Natural killer cell (primary cell): ENCODE data around the gene C19orf81. TPM values are rescaled to one million over a fixed set of nuclear protein-coding genes. Genes with fewer than 3 reads are reported as not detected.
A peak's percentile ranks its signal among the peaks of the same experiment; 100 is the strongest.
"Not testable (repeated sequence)": the region's sequence is repeated elsewhere in the genome, so short reads cannot be mapped to it uniquely, and the experiment has no call there.

Experiments
- ATAC-seq, 3 donors: fragments of 150-1000 bp in 2 of 3; fragments of 200-7000 bp in 1 of 3; cut with Tn5 transposase; 1 replicate in 1 of 3; 2 replicates in 2 of 3; pipeline ENCODE4 v1.10.0; 2021; ENCODE audit warnings: mild to moderate bottlenecking in 2 of 3, moderate library complexity in 2 of 3
- DNase-seq, 2 donors: peaks; one replicate each; pipeline versions ENCODE4 v3.0.0 to v3.0.0-alpha.2; 2013 to 2021; ENCODE audit warnings: mixed read lengths in 1 of 2
- H3K27ac ChIP-seq: one replicate; pipeline ENCODE4 v1.5.1; 2013; ENCODE audit warnings: mild to moderate bottlenecking, low read length
- H3K27me3 ChIP-seq: one replicate; pipeline ENCODE4 v1.6.1; 2013; ENCODE audit warnings: low read length; ENCODE audit not compliant: control insufficient read depth, insufficient read depth
- H3K36me3 ChIP-seq: one replicate; pipeline ENCODE4 v1.6.1; 2013; ENCODE audit warnings: low read length; ENCODE audit not compliant: control insufficient read depth, insufficient read depth
- H3K4me1 ChIP-seq: one replicate; pipeline ENCODE4 v1.6.1; 2013; ENCODE audit warnings: low read length; ENCODE audit not compliant: control insufficient read depth, insufficient read depth
- H3K4me3 ChIP-seq: one replicate; pipeline ENCODE4 v1.5.1; 2013; ENCODE audit warnings: low read length
- H3K9me3 ChIP-seq: one replicate; pipeline ENCODE4 v1.6.1; 2013; ENCODE audit warnings: low read length; ENCODE audit not compliant: control insufficient read depth, insufficient read depth
- H3K27ac Mint-ChIP-seq, 2 donors: one replicate each; pipeline ENCODE4 v1.8.0; 2022; ENCODE audit warnings: mild to moderate bottlenecking in 2 of 2, mixed read lengths in 2 of 2, moderate library complexity in 1 of 2
- H3K27me3 Mint-ChIP-seq, 2 donors: one replicate each; pipeline ENCODE4 v1.8.0; 2022; ENCODE audit warnings: low read depth in 2 of 2, mixed read lengths in 2 of 2
- H3K36me3 Mint-ChIP-seq: one replicate; pipeline ENCODE4 v1.8.0; 2022; ENCODE audit warnings: mixed read lengths
- H3K4me1 Mint-ChIP-seq, 2 donors: one replicate each; pipeline ENCODE4 v1.8.0; 2022; ENCODE audit warnings: mixed read lengths in 2 of 2
- H3K4me3 Mint-ChIP-seq: one replicate; pipeline ENCODE4 v1.8.0; 2022; ENCODE audit warnings: mild to moderate bottlenecking, moderate library complexity, mixed read lengths
- H3K9me3 Mint-ChIP-seq, 2 donors: one replicate each; pipeline ENCODE4 v1.8.0; 2022; ENCODE audit warnings: mixed read lengths in 2 of 2
- WGBS: methylation state at CpG from one replicate; pipeline ENCODE4 v1.1.7; 2013; ENCODE audit warnings: missing lambda C conversion rate; ENCODE audit not compliant: insufficient coverage; 5-methylcytosine and 5-hydroxymethylcytosine counted together
- intact Hi-C: fragments of 100-400 bp; cut with micrococcal nuclease; formaldehyde crosslinking; loops from one replicate; pipeline ENCODE4 v1.14.2; 2022
- total RNA-seq, 4 donors: library from RNA; stranded (reverse); fragments of 120-200 nt in 1 of 4; gene quantifications; one replicate each; pipeline versions ENCODE4 v1.2.3 to v1.2.4, GENCODE V29; 2013 to 2022
- TF ChIP-seq, protein P1 (sequence below): fragments of 200-600 bp; IDR thresholded peaks from one replicate; pipeline ENCODE4 v1.8.0; 2022; ENCODE audit warnings: antibody characterized with exemption

Gene C19orf81
- total RNA-seq, 3 donors from 2014 or later (not counting 1 experiment from before 2014, with no cell fraction given), result not detected

DNA sequence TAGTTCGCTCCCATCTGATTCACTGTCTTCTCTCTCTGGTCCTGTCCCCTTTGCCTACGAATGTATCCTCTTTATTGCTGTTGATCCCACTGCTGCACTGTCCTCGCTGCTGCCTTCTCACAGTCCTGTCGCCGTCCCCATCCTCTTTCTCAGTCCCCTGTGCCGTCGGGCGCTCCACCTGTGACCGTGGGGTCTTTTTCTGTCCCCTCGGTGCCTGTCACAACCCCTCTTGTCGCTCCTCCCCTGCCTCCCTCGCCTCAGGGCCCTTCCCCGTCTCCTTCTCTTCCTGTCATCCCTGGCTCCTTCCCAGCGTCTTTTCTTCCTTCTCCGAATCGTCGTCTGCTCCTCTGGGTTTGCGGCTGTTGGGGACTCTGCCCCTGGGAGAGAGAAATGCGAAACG lies 41.9 kb upstream of the C19orf81 start:
- H3K27ac ChIP-seq, result no peak overlapping the region
- 76% methylated on average over 20 of the region's 20 CpGs for WGBS
- Mint-ChIP-seq H3K27ac (no peak overlapping the region), H3K4me3 (no peak overlapping the region), H3K9me3 (no peaks in the 10 kb centered on the region), H3K36me3 (no peaks in the 10 kb centered on the region), H3K4me1 (peaks cover 10 to 20% of the 10 kb centered on the region in 2 donors), H3K27me3 (peaks cover 10 to 22% of the 10 kb centered on the region in 2 donors)
- H3K27me3 ChIP-seq, result peaks cover 9% of the 10 kb centered on the region
- ATAC-seq (no peak), DNase-seq (no peak)
- no peak overlapping the region for H3K4me3 ChIP-seq
- no peaks in the 10 kb centered on the region for H3K36me3 ChIP-seq
- H3K4me1 ChIP-seq, result peaks cover 12% of the 10 kb centered on the region
- TF ChIP-seq, protein P1, sequence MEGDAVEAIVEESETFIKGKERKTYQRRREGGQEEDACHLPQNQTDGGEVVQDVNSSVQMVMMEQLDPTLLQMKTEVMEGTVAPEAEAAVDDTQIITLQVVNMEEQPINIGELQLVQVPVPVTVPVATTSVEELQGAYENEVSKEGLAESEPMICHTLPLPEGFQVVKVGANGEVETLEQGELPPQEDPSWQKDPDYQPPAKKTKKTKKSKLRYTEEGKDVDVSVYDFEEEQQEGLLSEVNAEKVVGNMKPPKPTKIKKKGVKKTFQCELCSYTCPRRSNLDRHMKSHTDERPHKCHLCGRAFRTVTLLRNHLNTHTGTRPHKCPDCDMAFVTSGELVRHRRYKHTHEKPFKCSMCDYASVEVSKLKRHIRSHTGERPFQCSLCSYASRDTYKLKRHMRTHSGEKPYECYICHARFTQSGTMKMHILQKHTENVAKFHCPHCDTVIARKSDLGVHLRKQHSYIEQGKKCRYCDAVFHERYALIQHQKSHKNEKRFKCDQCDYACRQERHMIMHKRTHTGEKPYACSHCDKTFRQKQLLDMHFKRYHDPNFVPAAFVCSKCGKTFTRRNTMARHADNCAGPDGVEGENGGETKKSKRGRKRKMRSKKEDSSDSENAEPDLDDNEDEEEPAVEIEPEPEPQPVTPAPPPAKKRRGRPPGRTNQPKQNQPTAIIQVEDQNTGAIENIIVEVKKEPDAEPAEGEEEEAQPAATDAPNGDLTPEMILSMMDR, result no peak
- peaks cover 15% of the 10 kb centered on the region for H3K9me3 ChIP-seq
- intact Hi-C loops, result no loop called here

DNA sequence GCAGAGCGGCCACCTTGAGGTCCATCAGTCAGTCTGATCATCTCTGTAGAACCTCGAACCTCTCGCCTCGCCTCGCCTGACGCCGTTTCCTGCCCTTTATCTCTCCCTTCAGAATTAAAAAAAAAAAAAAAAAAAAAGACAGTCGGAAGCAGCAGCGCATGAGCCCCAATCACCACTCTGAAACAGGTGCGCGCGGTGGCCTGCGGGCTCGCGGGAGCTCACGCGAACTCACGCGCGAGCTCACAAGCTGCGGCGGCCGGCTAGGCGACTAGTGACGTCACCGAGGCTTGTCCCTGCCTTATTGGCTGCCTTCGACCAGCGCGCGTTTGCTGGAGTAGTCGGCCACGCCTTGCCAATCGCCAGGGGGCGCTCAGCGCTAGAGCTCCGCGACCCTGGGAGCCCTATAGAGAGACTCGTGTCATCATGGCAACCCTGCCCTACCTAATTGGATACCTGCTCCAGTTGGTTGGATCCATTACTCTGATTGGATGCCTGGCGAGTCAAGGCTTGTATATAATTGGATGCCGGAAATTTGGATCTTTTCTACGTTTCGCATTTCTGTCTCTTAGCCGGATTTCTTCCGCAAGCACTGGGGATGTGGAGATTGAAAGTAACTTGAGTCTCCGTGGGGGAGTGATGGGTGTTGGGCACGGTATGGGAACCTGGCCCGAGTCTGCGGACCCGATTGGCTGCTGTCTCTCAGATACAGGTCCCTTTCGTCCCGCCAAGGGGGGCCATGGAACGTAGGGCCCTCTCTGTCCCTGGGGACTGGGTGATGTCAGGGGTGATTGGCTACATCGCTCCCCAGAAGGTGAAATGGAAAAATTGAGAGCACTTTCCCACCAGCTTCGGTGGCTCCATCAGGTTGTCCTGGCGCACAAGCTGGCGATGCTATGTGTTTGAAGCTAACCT lies 41.1 kb upstream of the C19orf81 start:
- Mint-ChIP-seq H3K9me3 (no peaks in the 10 kb centered on the region), H3K27ac (no peak overlapping the region), H3K4me3 (peak overlapping the region; percentile 7), H3K36me3 (no peaks in the 10 kb centered on the region), H3K27me3 (peaks cover 10 to 20% of the 10 kb centered on the region in 2 donors), H3K4me1 (peaks cover 10 to 20% of the 10 kb centered on the region in 2 donors)
- no peak overlapping the region for H3K27ac ChIP-seq
- H3K27me3 ChIP-seq, result peaks cover 9% of the 10 kb centered on the region
- DNase-seq, result peak; percentile 41 to 79
- no peaks in the 10 kb centered on the region for H3K36me3 ChIP-seq
- H3K9me3 ChIP-seq, result peaks cover 15% of the 10 kb centered on the region
- intact Hi-C loops, result no loop called here
- H3K4me3 ChIP-seq, result no peak overlapping the region
- WGBS, result 18% methylated on average over 55 of the region's 56 CpGs
- peaks cover 12% of the 10 kb centered on the region for H3K4me1 ChIP-seq
- ATAC-seq, result peak; percentile 63 to 83 (median 70)
- TF ChIP-seq, protein P1, result no peak

DNA sequence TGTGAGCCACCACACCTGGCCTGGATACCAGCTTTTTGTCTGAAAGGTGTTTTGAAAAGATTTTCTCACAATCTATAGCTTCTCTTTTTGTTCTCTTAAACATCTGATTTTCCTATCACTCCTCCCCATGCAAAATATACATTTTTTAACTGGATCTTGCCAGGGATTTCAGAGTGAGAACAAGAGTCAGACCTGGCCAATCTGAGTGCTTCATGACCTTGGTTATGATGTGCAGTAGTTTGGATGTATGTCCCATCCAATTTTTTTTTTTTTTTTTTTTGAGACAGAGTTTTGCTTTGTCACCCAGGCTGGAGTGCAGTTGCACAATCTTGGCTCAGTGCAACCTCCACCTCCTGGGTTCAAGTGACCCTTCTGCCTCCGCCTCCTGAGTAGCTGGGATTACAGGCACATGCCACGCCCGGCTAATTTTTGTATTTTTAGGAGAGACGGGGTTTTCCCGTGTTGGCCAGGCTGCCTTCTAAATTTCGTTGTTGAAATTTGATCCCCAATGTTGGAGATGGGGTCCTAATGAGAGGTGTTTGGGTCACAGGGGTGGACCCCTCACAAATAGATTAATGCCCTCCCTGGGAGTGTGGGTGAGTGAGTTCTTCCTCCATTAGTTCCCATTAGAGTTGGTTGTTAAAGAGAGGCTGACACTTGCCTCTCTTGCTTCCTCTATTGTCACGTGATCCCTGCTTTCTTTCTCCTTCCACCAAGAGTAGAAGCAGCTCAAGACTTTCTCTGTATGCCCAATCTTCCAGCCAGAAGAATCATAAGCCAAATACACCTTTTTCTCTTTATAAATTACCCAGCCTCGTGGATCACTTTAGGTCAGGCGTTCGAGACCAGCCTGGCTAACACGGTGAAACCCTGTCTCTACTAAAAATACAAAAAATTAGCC lies 36.5 kb upstream of the C19orf81 start:
- H3K36me3 ChIP-seq, ATAC-seq, H3K4me3 Mint-ChIP-seq, H3K36me3 Mint-ChIP-seq, H3K4me1 Mint-ChIP-seq, H3K9me3 ChIP-seq, DNase-seq, H3K27ac ChIP-seq, H3K9me3 Mint-ChIP-seq, H3K27me3 ChIP-seq, intact Hi-C loops, H3K4me1 ChIP-seq, H3K27ac Mint-ChIP-seq, H3K27me3 Mint-ChIP-seq, H3K4me3 ChIP-seq: not testable (repeated sequence)
- 82% methylated on average over 6 of the region's 11 CpGs for WGBS

DNA sequence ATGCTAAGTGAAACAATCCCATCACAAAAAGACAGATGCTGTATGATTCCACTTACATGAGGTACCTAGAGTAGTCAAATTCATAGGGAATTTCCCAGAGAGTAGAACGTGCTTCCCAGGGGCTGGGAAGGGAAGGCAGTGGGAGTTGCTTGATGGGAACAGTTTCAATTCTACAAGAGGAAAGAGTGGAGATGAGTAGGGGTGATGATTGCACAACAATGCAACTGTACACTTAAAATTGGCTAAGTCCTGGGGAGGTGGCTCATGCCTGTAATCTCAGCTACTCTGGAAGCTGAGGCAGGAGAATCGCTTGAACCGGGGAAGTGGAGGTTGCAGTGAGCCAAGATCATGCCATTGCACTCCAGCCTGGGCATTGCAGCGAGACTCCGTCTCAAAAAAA lies 30.9 kb upstream of the C19orf81 start:
- intact Hi-C loops, H3K9me3 Mint-ChIP-seq: not testable (repeated sequence)
- WGBS, result 87% methylated on average over 4 of the region's 5 CpGs

DNA sequence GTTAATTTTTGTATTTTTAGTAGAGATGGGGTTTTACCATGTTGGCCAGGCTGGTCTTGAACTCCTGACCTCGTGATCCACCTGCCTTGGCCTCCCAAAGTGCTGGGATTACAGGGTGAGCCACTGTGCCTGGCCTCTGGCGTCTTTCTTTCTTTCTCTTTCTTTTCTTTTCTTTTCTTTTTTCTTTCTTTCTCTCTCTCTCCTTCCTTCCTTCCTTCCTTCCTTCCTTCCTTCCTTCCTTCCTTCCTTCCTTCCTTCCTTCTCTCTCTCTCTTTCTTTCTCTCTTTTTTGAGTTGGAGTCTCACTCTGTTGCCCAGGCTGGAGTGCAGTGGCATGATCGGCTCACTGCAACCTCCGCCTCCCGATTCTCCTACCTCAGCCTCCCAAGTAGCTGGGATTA lies 30.1 kb upstream of the C19orf81 start:
- H3K27ac ChIP-seq, H3K27ac Mint-ChIP-seq, H3K4me1 Mint-ChIP-seq, H3K4me3 ChIP-seq, H3K9me3 ChIP-seq, intact Hi-C loops, H3K4me3 Mint-ChIP-seq, DNase-seq, H3K36me3 Mint-ChIP-seq, H3K27me3 Mint-ChIP-seq, H3K4me1 ChIP-seq, H3K27me3 ChIP-seq, ATAC-seq, H3K36me3 ChIP-seq, H3K9me3 Mint-ChIP-seq: not testable (repeated sequence)
- 84% methylated on average over 5 of the region's 5 CpGs for WGBS

More for the DNA sequence above, 30.9 kb upstream of the C19orf81 start:
- H3K4me1 ChIP-seq, H3K27me3 Mint-ChIP-seq, H3K27ac Mint-ChIP-seq, H3K27ac ChIP-seq, H3K36me3 ChIP-seq, H3K36me3 Mint-ChIP-seq, H3K27me3 ChIP-seq, ATAC-seq, H3K4me3 Mint-ChIP-seq, H3K4me3 ChIP-seq, H3K9me3 ChIP-seq, H3K4me1 Mint-ChIP-seq, DNase-seq: not testable (repeated sequence)

DNA sequence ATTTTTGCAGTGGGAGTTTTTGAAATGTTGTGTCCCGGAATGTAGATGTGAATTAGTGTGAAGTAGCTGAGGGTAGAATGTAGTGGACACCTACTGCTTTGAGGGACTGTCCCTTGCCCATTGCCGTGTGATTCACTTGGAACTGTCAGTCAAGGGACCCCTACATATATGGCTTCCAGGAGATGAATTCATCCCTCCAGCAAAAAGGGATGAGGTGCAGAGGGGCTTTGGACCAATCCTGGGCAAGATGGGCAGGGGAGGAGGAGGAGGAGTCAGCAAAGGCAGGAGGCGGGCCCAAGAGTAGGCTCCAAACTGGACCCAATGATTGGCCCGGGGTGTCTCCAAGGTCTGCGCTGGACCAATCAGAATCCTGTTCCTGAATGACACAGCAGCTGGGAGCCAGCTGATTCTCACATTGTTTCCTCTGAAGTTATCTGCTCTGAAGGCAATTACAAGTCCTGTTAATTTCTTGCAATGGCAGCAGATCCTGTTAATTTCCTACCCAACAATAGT lies 28.8 kb upstream of the C19orf81 start:
- H3K36me3 ChIP-seq, H3K4me3 ChIP-seq, H3K27me3 ChIP-seq, ATAC-seq, H3K27ac ChIP-seq, H3K4me3 Mint-ChIP-seq, H3K4me1 ChIP-seq, DNase-seq, H3K27ac Mint-ChIP-seq, H3K4me1 Mint-ChIP-seq, H3K9me3 ChIP-seq, H3K9me3 Mint-ChIP-seq, H3K36me3 Mint-ChIP-seq, H3K27me3 Mint-ChIP-seq, intact Hi-C loops: not testable (repeated sequence)
- WGBS, result 100% methylated on average over 1 of the region's 5 CpGs
